Natural killer cell (primary cell): Measurements from ENCODE around the gene MRPL41. TPM values are rescaled to one million over a fixed set of nuclear protein-coding genes. Genes with fewer than 3 reads are reported as not detected.

Experiments
- ATAC-seq, 3 donors: fragments of 150-1000 bp in 2 of 3; fragments of 200-7000 bp in 1 of 3; cut with Tn5 transposase; 1 replicate in 1 of 3; 2 replicates in 2 of 3; pipeline ENCODE4 v1.10.0; 2021; ENCODE audit warnings: mild to moderate bottlenecking in 2 of 3, moderate library complexity in 2 of 3
- DNase-seq, 2 donors: peaks; one replicate each; pipeline versions ENCODE4 v3.0.0 to v3.0.0-alpha.2; 2013 to 2021; ENCODE audit warnings: mixed read lengths in 1 of 2
- H3K27ac ChIP-seq: one replicate; pipeline ENCODE4 v1.5.1; 2013; ENCODE audit warnings: mild to moderate bottlenecking, low read length
- H3K27me3 ChIP-seq: one replicate; pipeline ENCODE4 v1.6.1; 2013; ENCODE audit warnings: low read length; ENCODE audit not compliant: control insufficient read depth, insufficient read depth
- H3K36me3 ChIP-seq: one replicate; pipeline ENCODE4 v1.6.1; 2013; ENCODE audit warnings: low read length; ENCODE audit not compliant: control insufficient read depth, insufficient read depth
- H3K4me1 ChIP-seq: one replicate; pipeline ENCODE4 v1.6.1; 2013; ENCODE audit warnings: low read length; ENCODE audit not compliant: control insufficient read depth, insufficient read depth
- H3K4me3 ChIP-seq: one replicate; pipeline ENCODE4 v1.5.1; 2013; ENCODE audit warnings: low read length
- H3K9me3 ChIP-seq: one replicate; pipeline ENCODE4 v1.6.1; 2013; ENCODE audit warnings: low read length; ENCODE audit not compliant: control insufficient read depth, insufficient read depth
- H3K27ac Mint-ChIP-seq, 2 donors: one replicate each; pipeline ENCODE4 v1.8.0; 2022; ENCODE audit warnings: mild to moderate bottlenecking in 2 of 2, mixed read lengths in 2 of 2, moderate library complexity in 1 of 2
- H3K27me3 Mint-ChIP-seq, 2 donors: one replicate each; pipeline ENCODE4 v1.8.0; 2022; ENCODE audit warnings: low read depth in 2 of 2, mixed read lengths in 2 of 2
- H3K36me3 Mint-ChIP-seq: one replicate; pipeline ENCODE4 v1.8.0; 2022; ENCODE audit warnings: mixed read lengths
- H3K4me1 Mint-ChIP-seq, 2 donors: one replicate each; pipeline ENCODE4 v1.8.0; 2022; ENCODE audit warnings: mixed read lengths in 2 of 2
- H3K4me3 Mint-ChIP-seq: one replicate; pipeline ENCODE4 v1.8.0; 2022; ENCODE audit warnings: mild to moderate bottlenecking, moderate library complexity, mixed read lengths
- H3K9me3 Mint-ChIP-seq, 2 donors: one replicate each; pipeline ENCODE4 v1.8.0; 2022; ENCODE audit warnings: mixed read lengths in 2 of 2
- CTCF ChIP-seq: fragments of 200-600 bp; IDR thresholded peaks from one replicate; pipeline ENCODE4 v1.8.0; 2022; ENCODE audit warnings: antibody characterized with exemption
- WGBS: methylation state at CpG from one replicate; pipeline ENCODE4 v1.1.7; 2013; ENCODE audit warnings: missing lambda C conversion rate; ENCODE audit not compliant: insufficient coverage; 5-methylcytosine and 5-hydroxymethylcytosine counted together
- intact Hi-C: fragments of 100-400 bp; cut with micrococcal nuclease; formaldehyde crosslinking; loops from one replicate; pipeline ENCODE4 v1.14.2; 2022
- total RNA-seq, 4 donors: library from RNA; stranded (reverse); fragments of 120-200 nt in 1 of 4; gene quantifications; one replicate each; pipeline versions ENCODE4 v1.2.3 to v1.2.4, GENCODE V29; 2013 to 2022

The MRPL41 gene
- total RNA-seq, 3 donors from 2014 or later (not counting 1 experiment from before 2014, with no cell fraction given), result 11.5 to 17.9 (median 16.8) TPM

DNA sequence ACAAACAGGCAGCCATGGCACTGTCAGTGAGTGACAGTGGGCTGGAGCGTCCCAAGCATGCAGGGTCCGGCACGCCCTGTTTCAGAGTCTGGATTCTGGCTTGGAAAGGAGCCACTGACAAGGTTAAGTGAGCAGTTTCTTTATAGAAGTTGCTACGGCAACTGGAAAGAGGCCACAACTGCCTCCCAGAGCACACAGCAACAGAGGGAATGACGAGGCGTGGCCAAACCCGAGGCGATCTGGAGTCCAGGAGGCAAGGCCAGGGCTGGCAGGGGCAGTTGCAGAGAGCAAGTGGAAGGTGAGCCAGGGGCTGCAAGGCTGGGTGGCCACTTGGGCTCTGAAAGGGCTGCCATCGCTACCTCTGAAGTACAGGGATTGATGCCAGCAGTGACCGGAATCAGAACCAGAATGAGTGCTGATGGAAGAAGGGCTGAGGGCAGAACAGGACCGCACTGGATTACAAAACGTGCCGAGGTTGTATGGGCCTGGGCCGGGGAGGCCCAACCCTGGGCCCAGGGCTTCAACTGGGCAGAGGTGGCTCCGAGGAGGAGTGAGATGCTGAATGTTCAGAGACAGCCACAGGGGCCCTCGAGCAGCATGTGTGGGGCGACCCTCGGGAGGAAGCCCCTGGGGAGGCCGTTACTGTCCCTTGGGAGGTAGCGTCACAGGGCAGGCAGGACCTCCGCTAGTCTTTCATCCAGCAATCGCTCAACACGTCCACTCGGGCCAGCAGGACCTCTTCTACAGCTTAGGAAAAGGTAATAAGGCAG is 4.6 kb downstream of the MRPL41 start:
- Histone ChIP-seq H3K27ac (no peak overlapping the region), H3K4me1 (peaks cover 7% of the 10 kb centered on the region), H3K4me3 (no peak overlapping the region), H3K9me3 (no peaks in the 10 kb centered on the region), H3K36me3 (peaks cover 21% of the 10 kb centered on the region), H3K27me3 (no peaks in the 10 kb centered on the region)
- no peak overlapping the region for H3K27ac Mint-ChIP-seq
- peaks cover 7% of the 10 kb centered on the region for H3K36me3 Mint-ChIP-seq
- intact Hi-C loops, result no loop called here
- DNase-seq (no peak), ATAC-seq (no peak)
- 94% methylated on average over 24 of the region's 24 CpGs for WGBS
- H3K9me3 Mint-ChIP-seq, result no peaks in the 10 kb centered on the region
- H3K27me3 Mint-ChIP-seq, result no peaks in the 10 kb centered on the region
- peaks cover 6 to 12% of the 10 kb centered on the region in 2 donors for H3K4me1 Mint-ChIP-seq
- no peak overlapping the region for H3K4me3 Mint-ChIP-seq
- no peak for TF ChIP-seq CTCF

DNA sequence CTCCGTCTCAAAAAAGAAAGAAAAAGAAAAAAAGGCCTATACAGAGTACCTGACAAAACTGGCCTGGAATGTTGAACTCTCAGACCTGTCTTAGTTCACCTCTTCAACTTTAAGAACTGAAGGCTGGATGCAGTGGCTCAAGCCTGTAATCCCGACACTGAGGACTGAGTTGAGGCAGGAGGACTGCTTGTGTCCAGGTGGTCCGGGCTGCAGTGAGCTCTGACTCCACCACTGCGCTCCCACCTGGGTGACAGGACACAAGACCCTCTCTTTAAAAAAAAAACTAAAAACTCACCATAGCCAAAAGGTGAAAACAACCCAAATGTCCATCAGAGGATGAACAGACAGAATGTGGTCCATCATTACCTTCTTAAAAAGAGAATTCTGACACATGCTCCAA is 6.4 kb downstream of the MRPL41 start:
- H3K9me3 Mint-ChIP-seq, result no peaks in the 10 kb centered on the region
- H3K36me3 ChIP-seq, result peaks cover 21% of the 10 kb centered on the region
- DNase-seq (no peak), ATAC-seq (no peak)
- WGBS, result 97% methylated on average over 4 of the region's 4 CpGs
- no peaks in the 10 kb centered on the region for H3K4me1 ChIP-seq
- H3K27ac ChIP-seq, result no peak overlapping the region
- H3K4me1 Mint-ChIP-seq, result peaks cover 0 to 5% of the 10 kb centered on the region in 2 donors
- intact Hi-C loops, result no loop called here
- no peaks in the 10 kb centered on the region for H3K27me3 Mint-ChIP-seq
- H3K9me3 ChIP-seq, result no peaks in the 10 kb centered on the region
- H3K27me3 ChIP-seq, result no peaks in the 10 kb centered on the region
- H3K36me3 Mint-ChIP-seq, result peaks cover 7% of the 10 kb centered on the region
- H3K27ac Mint-ChIP-seq, result no peak overlapping the region
- TF ChIP-seq CTCF, result no peak
- H3K4me3 Mint-ChIP-seq, result no peak overlapping the region
- H3K4me3 ChIP-seq, result no peak overlapping the region

GRCh38 chr9:137564134-137564533 is 12.5 kb downstream of the MRPL41 start:
- ATAC-seq (no peak), DNase-seq (no peak)
- intact Hi-C loops, result no loop called here
- WGBS, result 98% methylated on average over 10 of the region's 10 CpGs
- peaks cover 14% of the 10 kb centered on the region for H3K36me3 ChIP-seq
- no peak overlapping the region for H3K4me3 ChIP-seq
- Mint-ChIP-seq H3K4me1 (peaks cover 5 to 16% of the 10 kb centered on the region in 2 donors), H3K27me3 (no peaks in the 10 kb centered on the region), H3K4me3 (no peak overlapping the region), H3K36me3 (no peaks in the 10 kb centered on the region), H3K27ac (peak overlapping the region; percentile 4 to 63), H3K9me3 (no peaks in the 10 kb centered on the region)
- no peaks in the 10 kb centered on the region for H3K9me3 ChIP-seq
- TF ChIP-seq CTCF, result no peak
- no peak overlapping the region for H3K27ac ChIP-seq
- no peaks in the 10 kb centered on the region for H3K4me1 ChIP-seq
- no peaks in the 10 kb centered on the region for H3K27me3 ChIP-seq
